Measurements from ENCODE around the gene MPP2. TPM values are rescaled to one million over a fixed set of nuclear protein-coding genes. Genes with fewer than 3 reads are reported as not detected.

Gene MPP2
- total RNA-seq, 1 experiment from 2014 or later, result 2.6 TPM

DNA sequence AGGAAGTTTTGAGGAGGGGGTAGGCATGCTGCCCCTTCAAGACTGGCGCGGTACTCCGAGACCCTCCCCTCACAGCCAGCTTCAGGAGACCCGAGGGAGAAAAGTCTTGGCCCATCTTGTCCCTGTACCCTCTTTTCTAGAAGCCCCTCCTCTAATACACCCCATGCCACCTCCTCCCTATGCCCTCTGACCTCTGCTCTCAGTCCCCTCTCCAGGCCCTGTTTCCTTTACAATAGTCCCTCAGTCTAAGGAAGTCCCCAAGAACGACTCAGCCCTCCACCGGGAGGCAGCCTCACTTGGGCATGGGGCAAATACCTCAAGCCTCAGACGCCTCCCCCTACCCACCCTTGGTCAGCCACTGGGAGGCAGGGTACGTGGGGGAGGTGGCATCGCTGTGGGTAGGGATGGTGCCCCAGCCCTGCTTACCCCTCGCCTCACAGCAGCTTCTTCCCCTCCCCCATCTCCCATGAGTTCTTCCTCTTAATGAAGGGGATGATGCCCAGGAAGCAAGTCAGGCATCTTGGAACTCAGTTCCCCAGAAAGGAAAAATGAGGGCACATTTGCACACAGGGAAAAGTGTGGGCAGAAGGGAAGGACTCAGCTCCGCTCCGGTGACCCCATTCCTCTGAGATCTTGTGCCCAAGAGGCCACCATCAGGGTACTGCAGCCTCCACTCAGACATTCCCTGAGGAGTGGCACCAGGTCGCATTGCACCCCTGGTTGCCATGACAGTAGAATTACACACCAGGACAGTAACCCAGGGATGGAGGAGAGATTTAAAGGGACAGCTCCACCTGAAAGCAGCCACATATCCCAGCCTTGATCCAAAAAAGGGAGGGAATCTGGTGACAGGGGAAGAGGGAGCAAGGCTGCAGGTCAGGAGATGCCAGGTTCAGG lies 6.2 kb downstream of the MPP2 start:
- no peaks in the 10 kb centered on the region for H3K9me3 ChIP-seq (ENCODE audit: low read depth, low read length, poor library complexity, severe bottlenecking)
- intact Hi-C loops (cut with micrococcal nuclease; ENCODE audit: unreplicated experiment), result no loop called here
- H3K4me3 ChIP-seq (ENCODE audit: low read depth, low read length, poor library complexity, severe bottlenecking), result peak overlapping the region; percentile 41
- DNase-seq (ENCODE audit: low spot score), result no peak
- BruUV-seq (replicated peaks), result no TSS peak
- no peak overlapping the region for H3K27ac ChIP-seq (ENCODE audit: low read depth, low read length, poor library complexity, severe bottlenecking)
- no peaks in the 10 kb centered on the region for H3K36me3 ChIP-seq (ENCODE audit: insufficient read depth, low read length, poor library complexity, severe bottlenecking)
- peaks cover 4% of the 10 kb centered on the region for H3K4me1 ChIP-seq (ENCODE audit: insufficient read depth, low read length, poor library complexity, severe bottlenecking)
- ChIA-PET POLR2A (ENCODE audit: low non-redundant PET) (no interaction called here), CTCF (interaction anchor here (0.6 kb wide), 2 partner anchors 240 to 310 kb away, joined by 4 to 5 read pairs; no protein-coding TSS in a partner anchor)
- no peaks in the 10 kb centered on the region for H3K27me3 ChIP-seq (replicated peaks; ENCODE audit: insufficient read depth, low read depth, low read length, poor library complexity)
- TF ChIP-seq CTCF (conservative IDR thresholded peaks at IDR 0.05; ENCODE audit: low read depth, low read length) (no peak), EZH2 (IDR thresholded peaks at IDR 0.05; ENCODE audit: borderline replicate concordance, low read depth, low read length, poor library complexity, severe bottlenecking) (no peak)

DNA sequence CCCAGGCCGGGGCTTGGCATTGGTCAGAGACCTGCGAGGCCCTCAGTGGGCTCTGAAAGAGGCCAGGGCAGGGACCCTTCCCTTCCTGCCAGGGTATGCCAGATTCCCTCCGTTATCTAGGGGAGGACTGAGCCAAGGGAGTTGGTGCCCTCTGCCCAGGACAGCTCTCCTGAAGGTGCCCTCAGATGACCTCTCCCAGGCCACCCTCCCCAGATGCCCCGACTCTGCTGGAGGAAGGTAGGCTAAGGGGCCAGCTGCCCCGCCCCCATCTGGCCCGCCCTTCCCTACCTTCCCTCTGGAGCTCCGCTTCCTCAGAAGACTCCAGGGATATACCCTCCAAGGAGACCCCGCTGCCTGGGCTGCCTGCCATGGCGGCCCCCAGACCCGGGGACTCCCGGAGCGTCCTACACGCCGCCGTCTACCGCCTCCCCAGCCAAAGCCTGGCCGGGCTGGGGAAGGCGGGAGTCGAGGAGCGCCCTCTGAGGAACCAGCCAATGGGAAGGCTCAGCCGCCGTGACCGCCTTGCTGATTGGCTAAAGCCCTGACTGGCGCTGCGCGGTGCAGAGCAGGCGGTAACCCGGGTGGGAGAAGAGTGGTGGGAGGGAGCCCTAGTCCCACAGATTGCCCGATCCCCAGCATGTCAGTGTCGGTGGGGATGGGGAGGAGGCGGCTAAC lies 7.0 kb downstream of the MPP2 start:
- peak overlapping the region; percentile 41 for H3K4me3 ChIP-seq (ENCODE audit: low read depth, low read length, poor library complexity, severe bottlenecking)
- H3K27ac ChIP-seq (ENCODE audit: low read depth, low read length, poor library complexity, severe bottlenecking), result no peak overlapping the region
- ChIA-PET POLR2A (ENCODE audit: low non-redundant PET) (no interaction called here), CTCF (interaction anchor here (0.6 kb wide), 1 partner anchor 240 kb away, joined by 5 read pairs; no protein-coding TSS in a partner anchor)
- BruUV-seq (replicated peaks), result no TSS peak
- intact Hi-C loops (cut with micrococcal nuclease; ENCODE audit: unreplicated experiment), result no loop called here
- no peak for TF ChIP-seq CTCF (conservative IDR thresholded peaks at IDR 0.05; ENCODE audit: low read depth, low read length)
- no peak for TF ChIP-seq EZH2 (IDR thresholded peaks at IDR 0.05; ENCODE audit: borderline replicate concordance, low read depth, low read length, poor library complexity, severe bottlenecking)
- H3K4me1 ChIP-seq (ENCODE audit: insufficient read depth, low read length, poor library complexity, severe bottlenecking), result no peaks in the 10 kb centered on the region
- DNase-seq (ENCODE audit: low spot score), result peak; percentile 82
- H3K36me3 ChIP-seq (ENCODE audit: insufficient read depth, low read length, poor library complexity, severe bottlenecking), result no peaks in the 10 kb centered on the region
- H3K27me3 ChIP-seq (replicated peaks; ENCODE audit: insufficient read depth, low read depth, low read length, poor library complexity), result no peaks in the 10 kb centered on the region
- H3K9me3 ChIP-seq (ENCODE audit: low read depth, low read length, poor library complexity, severe bottlenecking), result no peaks in the 10 kb centered on the region

GRCh38 chr17:43898446-43898845 lies 8.9 kb downstream of the MPP2 start:
- H3K36me3 ChIP-seq (ENCODE audit: insufficient read depth, low read length, poor library complexity, severe bottlenecking), result no peaks in the 10 kb centered on the region
- intact Hi-C loops (cut with micrococcal nuclease; ENCODE audit: unreplicated experiment), result no loop called here
- H3K9me3 ChIP-seq (ENCODE audit: low read depth, low read length, poor library complexity, severe bottlenecking), result no peaks in the 10 kb centered on the region
- TF ChIP-seq EZH2 (IDR thresholded peaks at IDR 0.05; ENCODE audit: borderline replicate concordance, low read depth, low read length, poor library complexity, severe bottlenecking) (no peak), CTCF (conservative IDR thresholded peaks at IDR 0.05; ENCODE audit: low read depth, low read length) (no peak)
- H3K4me1 ChIP-seq (ENCODE audit: insufficient read depth, low read length, poor library complexity, severe bottlenecking), result no peaks in the 10 kb centered on the region
- H3K4me3 ChIP-seq (ENCODE audit: low read depth, low read length, poor library complexity, severe bottlenecking), result no peak overlapping the region
- no TSS peak for BruUV-seq (replicated peaks)
- no peak overlapping the region for H3K27ac ChIP-seq (ENCODE audit: low read depth, low read length, poor library complexity, severe bottlenecking)
- ChIA-PET POLR2A (ENCODE audit: low non-redundant PET) (no interaction called here), CTCF (no interaction called here)
- no peak for DNase-seq (ENCODE audit: low spot score)
- no peaks in the 10 kb centered on the region for H3K27me3 ChIP-seq (replicated peaks; ENCODE audit: insufficient read depth, low read depth, low read length, poor library complexity)
